Right renal cortex interstitium (tissue), 3 donors: ENCODE results near the gene SPNS2. TPM values are rescaled to one million over a fixed set of nuclear protein-coding genes. Genes with fewer than 3 reads are reported as not detected.
"Not testable (repeated sequence)": the region's sequence is repeated elsewhere in the genome, so short reads cannot be mapped to it uniquely, and the experiment has no call there.

Experiments
- DNase-seq, 3 donors: peaks; one replicate each; pipeline ENCODE4 v3.0.0-alpha.2; 2013; ENCODE audit warnings: low read depth in 3 of 3, low spot score in 2 of 3
- polyA plus RNA-seq, 3 donors: library from polyadenylated mRNA; unstranded; fragments of 120-200 nt; gene quantifications; one replicate each; pipeline ENCODE4 v1.2.1, GENCODE V29; 2013; ENCODE audit not compliant: insufficient read length in 3 of 3

Gene SPNS2
- polyA plus RNA-seq, 3 donors: 30.9 to 41.5 (median 37.0) TPM

GRCh38 chr17:4562015-4562969 lies 63.6 kb downstream of the SPNS2 start:
- DNase-seq: no peak

GRCh38 chr17:4565209-4566141 lies 66.8 kb downstream of the SPNS2 start:
- DNase-seq: no peak

- peak in 1 of 3 donors; percentile 76 for DNase-seq
These were observed 68.1 kb downstream of the SPNS2 start for GRCh38 chr17:4566785-4567184.

GRCh38 chr17:4569591-4569990 lies 70.9 kb downstream of the SPNS2 start:
- DNase-seq: no peak

GRCh38 chr17:4572131-4572530 lies 73.5 kb downstream of the SPNS2 start:
- DNase-seq: no peak

- DNase-seq: no peak
These were observed 74.4 kb downstream of the SPNS2 start for GRCh38 chr17:4573115-4573514.

GRCh38 chr17:4573669-4574068 lies 75.0 kb downstream of the SPNS2 start:
- no peak for DNase-seq

GRCh38 chr17:4574448-4575045 lies 75.9 kb downstream of the SPNS2 start:
- DNase-seq: no peak

- no peak for DNase-seq
These were observed 77.5 kb downstream of the SPNS2 start for GRCh38 chr17:4576161-4576558.

GRCh38 chr17:4576729-4577322 lies 78.1 kb downstream of the SPNS2 start:
- DNase-seq: no peak

- DNase-seq: no peak
These were observed 78.8 kb downstream of the SPNS2 start for GRCh38 chr17:4577386-4577993.

- DNase-seq: not testable (repeated sequence)
These were observed 79.7 kb downstream of the SPNS2 start for GRCh38 chr17:4578349-4578748.

GRCh38 chr17:4579678-4580077 lies 81.0 kb downstream of the SPNS2 start:
- DNase-seq: no peak

GRCh38 chr17:4580291-4580690 lies 81.6 kb downstream of the SPNS2 start:
- DNase-seq: no peak

- no peak for DNase-seq
These were observed 83.4 kb downstream of the SPNS2 start for GRCh38 chr17:4582101-4582501.

GRCh38 chr17:4582691-4583090 lies 84.0 kb downstream of the SPNS2 start:
- no peak for DNase-seq

- no peak for DNase-seq
These were observed 84.5 kb downstream of the SPNS2 start for GRCh38 chr17:4583206-4583605.

GRCh38 chr17:4583782-4584100 lies 85.1 kb downstream of the SPNS2 start:
- DNase-seq: no peak

- DNase-seq: no peak
These were observed 85.6 kb downstream of the SPNS2 start, which contains the start of gene SMTNL2 for GRCh38 chr17:4584101-4584916. Gene SMTNL2, plus strand, starts transcription at chr17:4584529. Its CDS starts 77 bp downstream, at chr17:4584606.
